ENCODE data around the gene TMEM200A. TPM values are rescaled to one million over a fixed set of nuclear protein-coding genes. Genes with fewer than 3 reads are reported as not detected.

Gene TMEM200A
- polyA plus RNA-seq, 1 of the 3 experiments (the other 2 are of a cell fraction) = 32.6 TPM

DNA sequence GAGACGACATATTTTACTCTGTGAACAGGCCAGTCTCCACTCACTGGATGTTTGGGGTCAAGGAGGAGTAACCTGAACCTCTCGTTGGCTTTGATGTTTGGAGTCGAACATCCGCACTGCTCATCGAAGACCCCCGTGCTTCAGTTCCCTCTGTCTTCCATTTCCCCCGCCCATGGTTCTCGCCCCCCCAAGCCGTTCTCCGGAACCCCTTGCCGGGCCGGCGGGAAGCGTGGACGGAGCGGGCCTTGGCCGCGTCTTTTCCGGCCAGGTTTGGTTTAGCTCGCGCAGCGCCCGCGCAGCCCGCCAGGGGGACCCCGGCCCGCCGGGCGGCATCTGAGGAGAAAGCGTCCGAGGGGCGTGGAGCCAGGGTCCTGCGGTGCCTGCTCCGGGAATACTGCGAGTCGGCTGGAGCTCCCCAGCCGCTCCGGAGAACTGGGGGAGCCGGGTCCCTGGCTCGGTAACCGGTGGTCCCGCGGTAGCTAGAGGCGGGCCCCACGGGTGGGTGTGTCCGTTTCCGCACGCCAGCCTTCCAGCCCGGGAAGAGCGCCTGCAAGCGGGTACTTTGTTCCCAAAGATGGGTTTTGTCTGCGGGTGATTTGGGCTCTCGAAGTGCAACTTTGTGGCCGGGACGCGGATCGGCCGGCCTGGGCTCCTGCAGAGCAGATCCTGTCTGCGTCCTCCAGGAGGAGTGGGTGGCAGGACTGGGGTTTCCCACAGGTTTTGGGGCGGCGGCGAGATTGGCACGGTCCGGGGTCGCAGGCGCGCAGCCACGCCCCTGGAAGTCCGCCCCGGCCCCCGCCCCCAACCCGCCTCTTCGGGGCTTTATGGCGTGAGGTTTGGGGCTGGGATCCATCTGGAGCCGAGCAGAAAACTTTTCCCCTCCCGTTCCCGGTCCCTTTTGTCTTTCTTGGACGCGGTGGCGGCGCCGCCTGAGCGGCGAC is at the start of gene TMEM200A (continued):
- TF ChIP-seq RXRA (IDR thresholded peaks at IDR 0.05; ENCODE audit: borderline replicate concordance, low read depth) (no peak), SMC3 (IDR thresholded peaks at IDR 0.05; ENCODE audit: low read depth, low read length) (peak; percentile 51), POLR2AphosphoS5 (IDR thresholded peaks at IDR 0.05; ENCODE audit: low read depth, low read length) (peak; percentile 52), TAF1 (IDR thresholded peaks at IDR 0.05; ENCODE audit: borderline replicate concordance, low read depth, low read length) (peak; percentile 54), MXI1 (IDR thresholded peaks at IDR 0.05; ENCODE audit: low read depth, low read length) (no peak), FOXJ3 (CRISPR knock-in tag; IDR thresholded peaks at IDR 0.05) (no peak), USF2 (IDR thresholded peaks at IDR 0.05; ENCODE audit: borderline replicate concordance, low read depth, low read length) (no peak), YY1 (IDR thresholded peaks at IDR 0.05; ENCODE audit: low read depth) (0 out of 2 replicates have a peak, but pooled peaks have one; percentile 39)
- TF ChIP-seq, protein P1, sequence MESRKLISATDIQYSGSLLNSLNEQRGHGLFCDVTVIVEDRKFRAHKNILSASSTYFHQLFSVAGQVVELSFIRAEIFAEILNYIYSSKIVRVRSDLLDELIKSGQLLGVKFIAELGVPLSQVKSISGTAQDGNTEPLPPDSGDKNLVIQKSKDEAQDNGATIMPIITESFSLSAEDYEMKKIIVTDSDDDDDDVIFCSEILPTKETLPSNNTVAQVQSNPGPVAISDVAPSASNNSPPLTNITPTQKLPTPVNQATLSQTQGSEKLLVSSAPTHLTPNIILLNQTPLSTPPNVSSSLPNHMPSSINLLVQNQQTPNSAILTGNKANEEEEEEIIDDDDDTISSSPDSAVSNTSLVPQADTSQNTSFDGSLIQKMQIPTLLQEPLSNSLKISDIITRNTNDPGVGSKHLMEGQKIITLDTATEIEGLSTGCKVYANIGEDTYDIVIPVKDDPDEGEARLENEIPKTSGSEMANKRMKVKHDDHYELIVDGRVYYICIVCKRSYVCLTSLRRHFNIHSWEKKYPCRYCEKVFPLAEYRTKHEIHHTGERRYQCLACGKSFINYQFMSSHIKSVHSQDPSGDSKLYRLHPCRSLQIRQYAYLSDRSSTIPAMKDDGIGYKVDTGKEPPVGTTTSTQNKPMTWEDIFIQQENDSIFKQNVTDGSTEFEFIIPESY (IDR thresholded peaks at IDR 0.05; ENCODE audit: borderline replicate concordance, low read depth) = no peak

DNA sequence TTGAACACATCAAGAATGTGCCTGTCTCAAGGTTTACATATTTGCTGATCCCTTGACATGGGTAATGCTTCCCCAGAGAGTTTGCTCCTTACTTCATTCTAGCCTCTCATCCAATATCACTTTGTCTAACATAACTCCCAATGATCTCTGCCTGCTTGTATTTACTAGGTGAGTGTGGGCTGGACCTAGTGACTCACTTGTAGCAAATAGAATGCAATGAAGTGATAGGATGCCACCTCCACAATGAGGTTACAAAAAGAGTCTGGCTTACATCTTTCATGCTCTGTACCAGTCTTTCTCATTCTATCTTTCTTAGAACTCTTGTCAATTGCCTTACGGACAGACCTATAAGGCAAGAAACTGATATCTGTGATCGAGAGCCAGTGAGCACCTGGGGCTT is 44.9 kb upstream of the TMEM200A start:
- H3K9me3 ChIP-seq = no peaks in the 10 kb centered on the region
- H3K79me2 ChIP-seq (ENCODE audit: insufficient read depth) = peaks cover 10% of the 10 kb centered on the region; the same call in 1 of the 2 replicates
- TF ChIP-seq CTCF (IDR thresholded peaks at IDR 0.05) = no peak
- no peak for TF ChIP-seq GABPA (IDR thresholded peaks at IDR 0.05; ENCODE audit: low read depth)
- TF ChIP-seq MXI1 (IDR thresholded peaks at IDR 0.05; ENCODE audit: low read depth, low read length) = no peak
- CTCF ChIA-PET = interaction anchor here (2.1 to 2.5 kb wide), 3 partner anchors 8 to 551 kb away, joined by 13 to 17 read pairs (median 17); no protein-coding TSS in a partner anchor
- no peak overlapping the region for H3K4me2 ChIP-seq
- H3K27me3 ChIP-seq (ENCODE audit: insufficient read depth) = no peaks in the 10 kb centered on the region
- no peak overlapping the region for H3K9ac ChIP-seq
- no peak overlapping the region for H3K4me3 ChIP-seq (ENCODE audit: low read depth in 2 of 2, low read length in 1 of 2)
- no peak overlapping the region for H3K27ac ChIP-seq (ENCODE audit: low read depth in 2 of 2, low read length in 1 of 2)
- 77% methylated on average over 2 of the region's 2 CpGs for WGBS (ENCODE audit: low lambda C conversion rate)
- no peaks in the 10 kb centered on the region for H3K36me3 ChIP-seq (replicated peaks in 1 of 2; ENCODE audit: control insufficient read depth in 1 of 2, insufficient read depth in 2 of 2, low read length in 1 of 2)
- no peak overlapping the region for H2AFZ ChIP-seq (ENCODE audit: low read depth)
- no peaks in the 10 kb centered on the region for H3K9me2 ChIP-seq
- H4K20me1 ChIP-seq (ENCODE audit: insufficient read depth) = no peaks in the 10 kb centered on the region
- no peak for DNase-seq
- H3K4me1 ChIP-seq (ENCODE audit: control insufficient read depth in 1 of 2, insufficient read depth in 2 of 2, low read depth in 1 of 2, low read length in 1 of 2) = peaks cover 0 to 4% of the 10 kb centered on the region in 2 experiments; a peak in 2 of 4 replicates
- POLR2A ChIA-PET = no interaction called here
- peaks cover 20% of the 10 kb centered on the region for H3F3A ChIP-seq (replicated peaks; ENCODE audit: insufficient read depth)
